ENCODE measurements around the gene CELSR1.

- TF ChIP-seq CTCF (IDR thresholded peaks at IDR 0.05) (no peak), POLR2A (IDR thresholded peaks at IDR 0.05) (no peak)
Observed at GRCh38 chr22:46572911-46573780, 35.7 kb upstream of the CELSR1 start.

Measured in lower leg skin (tissue), 3 donors.